Vagina (tissue), 2 donors: ENCODE results near the gene ACP7.

Experiments
- CTCF ChIP-seq, 3 experiments: fragments of 450-650 bp in 2 of 3; fragments of 200-600 bp in 1 of 3; sonication (generic) in 1 of 3; IDR thresholded peaks; one replicate each; pipeline ENCODE4 v1.5.1; 2017 to 2019; ENCODE audit warnings: antibody characterized with exemption in 3 of 3, mild to moderate bottlenecking in 2 of 3, moderate library complexity in 2 of 3
- POLR2A ChIP-seq, 2 donors: fragments of 450-650 bp; IDR thresholded peaks; one replicate each; pipeline ENCODE4 v1.6.1; 2017; ENCODE audit warnings: antibody characterized with exemption in 2 of 2, mild to moderate bottlenecking in 2 of 2, moderate library complexity in 2 of 2

- no peak for TF ChIP-seq CTCF (IDR thresholded peaks at IDR 0.05)
- TF ChIP-seq POLR2A (IDR thresholded peaks at IDR 0.05): no peak
These were observed 24.0 kb upstream of the ACP7 start for GRCh38 chr19:39060171-39060570.
